Neutrophil (primary cell): ENCODE data around the gene WNT3A.

Experiments
- H3K27ac ChIP-seq: fragments of 200-600 bp; sonication (generic); 2 replicates; pipeline ENCODE4 v1.5.1; 2016; ENCODE audit warnings: mild to moderate bottlenecking, moderate library complexity
- H3K27me3 ChIP-seq: fragments of 200-600 bp; sonication (generic); 2 replicates; pipeline ENCODE4 v1.6.0; 2016; ENCODE audit warnings: mild to moderate bottlenecking
- H3K36me3 ChIP-seq: fragments of 200-600 bp; sonication (generic); 2 replicates; pipeline ENCODE4 v1.5.1; 2017
- H3K4me1 ChIP-seq, 2 experiments: fragments of 200-600 bp in 1 of 2; sonication (generic) in 1 of 2; 1 replicate in 1 of 2; 2 replicates in 1 of 2; pipeline versions ENCODE4 v1.5.1 to v1.6.1; 2013 to 2016; ENCODE audit warnings: low read depth in 1 of 2, low read length in 1 of 2, mild to moderate bottlenecking in 1 of 2, moderate library complexity in 1 of 2; ENCODE audit not compliant: control insufficient read depth in 1 of 2, insufficient read depth in 1 of 2
- H3K4me3 ChIP-seq, 2 experiments: fragments of 200-600 bp in 1 of 2; sonication (generic) in 1 of 2; 1 replicate in 1 of 2; 2 replicates in 1 of 2; pipeline ENCODE4 v1.5.1; 2013 to 2016; ENCODE audit warnings: low read depth in 1 of 2, low read length in 1 of 2, mild to moderate bottlenecking in 1 of 2, moderate library complexity in 1 of 2
- H3K9me3 ChIP-seq: fragments of 200-600 bp; sonication (generic); 2 replicates; pipeline ENCODE4 v1.5.1; 2016
- CTCF ChIP-seq: fragments of 200-600 bp; sonication (generic); IDR thresholded peaks from 2 replicates; pipeline ENCODE4 v1.5.1; 2016; ENCODE audit warnings: antibody characterized with exemption

WNT3A gene

GRCh38 chr1:228030451-228031201, 23.8 kb downstream of the WNT3A start:
- H3K36me3 ChIP-seq, result no peaks in the 10 kb centered on the region
- no peak overlapping the region for H3K27ac ChIP-seq
- peaks cover 59% of the 10 kb centered on the region for H3K27me3 ChIP-seq
- no peaks in the 10 kb centered on the region for H3K9me3 ChIP-seq
- no peak for TF ChIP-seq CTCF
- H3K4me3 ChIP-seq, result no peak overlapping the region
- no peaks in the 10 kb centered on the region for H3K4me1 ChIP-seq

GRCh38 chr1:228031276-228031995, 24.6 kb downstream of the WNT3A start:
- no peaks in the 10 kb centered on the region for H3K4me1 ChIP-seq
- no peaks in the 10 kb centered on the region for H3K9me3 ChIP-seq
- no peak overlapping the region for H3K27ac ChIP-seq
- no peaks in the 10 kb centered on the region for H3K36me3 ChIP-seq
- peaks cover 59% of the 10 kb centered on the region for H3K27me3 ChIP-seq
- no peak for TF ChIP-seq CTCF
- no peak overlapping the region for H3K4me3 ChIP-seq

- peaks cover 60% of the 10 kb centered on the region for H3K27me3 ChIP-seq
These were observed 25.2 kb downstream of the WNT3A start for GRCh38 chr1:228032041-228032440.

GRCh38 chr1:228033376-228033775, 26.6 kb downstream of the WNT3A start:
- TF ChIP-seq CTCF, result no peak
- Histone ChIP-seq H3K27me3 (peaks cover 64% of the 10 kb centered on the region), H3K4me1 (no peaks in the 10 kb centered on the region), H3K36me3 (no peaks in the 10 kb centered on the region), H3K4me3 (no peak overlapping the region), H3K27ac (no peak overlapping the region), H3K9me3 (no peaks in the 10 kb centered on the region)

More at GRCh38 chr1:228032041-228032440, 25.2 kb downstream of the WNT3A start:
- H3K36me3 ChIP-seq, result no peaks in the 10 kb centered on the region
- no peak overlapping the region for H3K4me3 ChIP-seq
- H3K9me3 ChIP-seq, result no peaks in the 10 kb centered on the region
- H3K4me1 ChIP-seq, result no peaks in the 10 kb centered on the region
- TF ChIP-seq CTCF, result no peak
- no peak overlapping the region for H3K27ac ChIP-seq

GRCh38 chr1:228034954-228035837, 28.4 kb downstream of the WNT3A start:
- H3K36me3 ChIP-seq, result no peaks in the 10 kb centered on the region
- H3K4me1 ChIP-seq, result no peaks in the 10 kb centered on the region
- no peak overlapping the region for H3K27ac ChIP-seq
- H3K27me3 ChIP-seq, result peaks cover 71% of the 10 kb centered on the region
- no peak for TF ChIP-seq CTCF
- no peaks in the 10 kb centered on the region for H3K9me3 ChIP-seq
- H3K4me3 ChIP-seq, result no peak overlapping the region
